ENCODE measurements around the gene MAEA. TPM values are rescaled to one million over a fixed set of nuclear protein-coding genes. Genes with fewer than 3 reads are reported as not detected.

MAEA gene
- total and polyA plus RNA-seq, 12 donors = 39.1 to 72.8 (median 50.3) TPM

DNA sequence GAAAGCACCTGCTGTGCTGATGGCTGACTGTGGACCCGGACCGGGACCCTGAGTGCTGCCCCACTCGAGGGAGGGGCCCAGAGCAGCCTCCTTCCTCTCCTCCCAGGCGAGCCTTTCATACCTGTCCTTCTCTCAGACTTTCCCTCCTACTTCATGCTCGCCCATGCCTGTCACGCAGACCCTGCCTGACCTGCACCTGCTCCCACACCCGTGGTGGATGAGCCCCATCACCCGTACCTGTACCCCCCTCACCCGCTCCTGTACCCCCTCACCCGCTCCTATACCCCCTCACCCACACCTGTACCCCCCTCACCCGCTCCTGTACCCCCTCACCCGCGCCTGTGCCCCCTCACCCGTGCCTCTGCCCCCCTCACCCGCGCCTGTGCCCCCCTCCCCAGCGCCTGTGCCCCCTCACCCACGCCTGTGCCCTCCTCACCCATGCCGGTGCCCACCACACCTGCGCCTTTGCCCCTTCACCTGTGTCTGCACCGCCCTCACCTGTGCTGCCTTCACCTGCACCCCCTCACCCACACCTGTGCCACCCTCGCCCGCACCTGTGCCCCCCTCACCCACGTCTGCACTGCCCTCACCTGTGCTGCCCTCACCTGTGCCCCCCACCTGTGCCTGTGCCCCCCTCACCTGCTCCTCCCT, 5.8 kb downstream of the MAEA start:
- Histone ChIP-seq H3K9me3 (no peaks in the 10 kb centered on the region), H3K4me3 (no peak overlapping the region), H3K27me3 (no peaks in the 10 kb centered on the region), H3K36me3 (peaks cover 0 to 41% (median 16%) of the 10 kb centered on the region in 9 donors), H3K4me1 (peaks cover 24 to 74% (median 61%) of the 10 kb centered on the region in 9 donors), H3K27ac (peak overlapping the region in 4 of 10 donors; percentile 1 to 58 (median 36))
- 79 to 80% methylated on average over 24 of the region's 24 CpGs for WGBS, 2 donors
- ATAC-seq (no peak), DNase-seq (no peak)
- intact Hi-C loops (cut with DNase I) = loop anchor here in 1 of 10 donors (10.0 kb wide), 1 partner anchor 49 kb away; the partner anchor contains the start of gene UVSSA
- no peak for TF ChIP-seq CTCF (IDR thresholded peaks at IDR 0.05)

GRCh38 chr4:1296324-1297022, 6.8 kb downstream of the MAEA start:
- H3K4me1 ChIP-seq = peaks cover 16 to 74% (median 61%) of the 10 kb centered on the region in 9 donors
- 84 to 88% methylated on average over 18 of the region's 18 CpGs for WGBS, 2 donors
- no peak for TF ChIP-seq CTCF (IDR thresholded peaks at IDR 0.05)

DNA sequence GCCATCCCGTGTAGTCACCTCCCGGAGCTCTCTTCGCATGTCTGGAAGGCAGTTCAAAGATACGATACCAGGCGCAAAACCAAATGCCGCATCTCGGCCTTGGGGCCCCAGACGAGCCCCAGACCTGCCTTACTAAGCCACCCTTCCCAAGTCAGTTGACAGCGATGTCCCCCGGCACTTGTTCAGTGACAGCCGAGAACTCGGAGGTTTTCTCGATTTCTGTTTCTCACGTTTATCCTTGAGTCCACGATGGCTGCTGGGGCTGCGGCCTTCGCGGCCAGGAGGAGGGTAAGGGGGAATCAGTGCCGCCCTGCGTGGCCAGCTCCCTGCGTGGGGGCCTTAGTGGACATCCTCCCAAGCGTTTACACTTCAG, 7.3 kb downstream of the MAEA start:
- WGBS, 2 donors = 86 to 87% methylated on average over 22 of the region's 22 CpGs
- Histone ChIP-seq H3K4me3 (no peak overlapping the region), H3K36me3 (peaks cover 0 to 52% (median 16%) of the 10 kb centered on the region in 9 donors), H3K27ac (peak overlapping the region in 3 of 10 donors; percentile 21 to 82 (median 30)), H3K27me3 (no peaks in the 10 kb centered on the region), H3K4me1 (peaks cover 16 to 72% (median 56%) of the 10 kb centered on the region in 9 donors), H3K9me3 (no peaks in the 10 kb centered on the region)
- TF ChIP-seq CTCF (IDR thresholded peaks at IDR 0.05) = no peak
- intact Hi-C loops (cut with DNase I) = loop anchor here in 1 of 10 donors (10.0 kb wide), 1 partner anchor 48 kb away; the partner anchor contains the start of gene UVSSA
- DNase-seq (no peak), ATAC-seq (no peak)

More at GRCh38 chr4:1296324-1297022, 6.8 kb downstream of the MAEA start:
- peaks cover 0 to 50% (median 16%) of the 10 kb centered on the region in 9 donors for H3K36me3 ChIP-seq
- DNase-seq (no peak), ATAC-seq (no peak)
- H3K27ac ChIP-seq = peak overlapping the region in 2 of 10 donors; percentile 21 to 82
- no peak overlapping the region for H3K4me3 ChIP-seq
- no peaks in the 10 kb centered on the region for H3K27me3 ChIP-seq
- H3K9me3 ChIP-seq = no peaks in the 10 kb centered on the region
- intact Hi-C loops (cut with DNase I) = loop anchor here in 1 of 10 donors (10.0 kb wide), 1 partner anchor 48 kb away; the partner anchor contains the start of gene UVSSA
